Adrenal gland (tissue), 19 donors: Measurements from ENCODE around the gene CDK16. TPM values are rescaled to one million over a fixed set of nuclear protein-coding genes. Genes with fewer than 3 reads are reported as not detected.

Source experiments
- DNase-seq, 7 donors: peaks; one replicate each; pipeline ENCODE4 v3.0.0-alpha.2; 2019 to 2020
- H3K27ac ChIP-seq, 5 donors: fragments of 200-600 bp; sonication (generic) in 4 of 5; 1 replicate in 3 of 5; 2 replicates in 2 of 5; pipeline versions ENCODE4 v1.5.1 to v1.8.0; 2016 to 2020; ENCODE audit warnings: mild to moderate bottlenecking in 1 of 5
- H3K27me3 ChIP-seq: fragments of 200-600 bp; 2 replicates; pipeline ENCODE4 v1.8.0; 2021
- H3K36me3 ChIP-seq, 2 donors: fragments of 200-600 bp; replicated peaks in 1 of 2; 1 replicate in 1 of 2; 2 replicates in 1 of 2; pipeline versions ENCODE4 v1.5.1 to v1.8.0; 2018 to 2022
- H3K4me1 ChIP-seq, 2 donors: fragments of 200-600 bp; replicated peaks in 1 of 2; 1 replicate in 1 of 2; 2 replicates in 1 of 2; pipeline versions ENCODE4 v1.5.1 to v1.8.0; 2018 to 2021
- H3K4me3 ChIP-seq, 4 donors: fragments of 200-600 bp; sonication (generic) in 3 of 4; one replicate each; pipeline ENCODE4 v1.5.1; 2016 to 2018
- H3K9me3 ChIP-seq, 3 donors: fragments of 200-600 bp; sonication (generic) in 1 of 3; replicated peaks in 1 of 3; 1 replicate in 2 of 3; 2 replicates in 1 of 3; pipeline versions ENCODE4 v1.5.1 to v1.8.0; 2016 to 2021
- POLR2A ChIP-seq, 2 donors: fragments of 450-650 bp; IDR thresholded peaks; one replicate each; pipeline ENCODE4 v1.6.1; 2017; ENCODE audit warnings: antibody characterized with exemption in 2 of 2, mild to moderate bottlenecking in 2 of 2, moderate library complexity in 1 of 2
- WGBS, 4 donors: extraction: QIAGEN DNeasy Blood & Tissue Kit in 2 of 4; methylation state at CpG; one replicate each; pipeline versions ENCODE4 v1.1.5 to v1.1.7; 2013 to 2017; 5-methylcytosine and 5-hydroxymethylcytosine counted together
- intact Hi-C, 2 donors: fragments of 100-400 bp; cut with DNase I; formaldehyde crosslinking; loops; one replicate each; pipeline versions ENCODE4 v1.14.1 to v1.15.0; 2022 to 2023
- long read RNA-seq, 10 donors: library from polyadenylated mRNA in 3 of 10; unstranded in 2 of 10; stranded (forward) in 1 of 10; transcript quantifications; one replicate each; pipeline ENCODE4 v2.0.0 and lab custom pipeline, GENCODE V29; 2021 to 2026
- polyA plus RNA-seq, 3 donors: library from polyadenylated mRNA; stranded (reverse); fragments of 200-250 nt in 2 of 3; fragments of 350-450 nt in 1 of 3; fragmentation: Illumina TruSeq in 1 of 3; extraction: RNeasy Lipid Tissue Mini Kit (QIAGEN cat#74804) in 1 of 3; gene quantifications; one replicate each; pipeline ENCODE4 v1.2.3, GENCODE V29; 2013 to 2014
- total RNA-seq, 9 donors: library from RNA; depleted of rRNA in 4 of 9; stranded (reverse); fragments of >200 nt in 4 of 9; fragments of 120-200 nt in 1 of 9; fragmentation: NEBNext Ultra II Directional in 1 of 9; extraction: Animal tissue kit (Norgen Biotek cat#: 25700) in 1 of 9; gene quantifications; one replicate each; pipeline versions ENCODE4 v1.1.0 to v1.2.4, GENCODE V29; 2013 to 2023
- TF ChIP-seq, protein P1 (sequence below), 6 experiments: fragments of 450-650 bp in 4 of 6; fragments of 200-600 bp in 2 of 6; sonication (generic) in 1 of 6; IDR thresholded peaks; 1 replicate in 5 of 6; 2 replicates in 1 of 6; pipeline versions ENCODE4 v1.5.1 to v1.8.0; 2016 to 2021; ENCODE audit warnings: antibody characterized with exemption in 6 of 6, mild to moderate bottlenecking in 2 of 6, moderate library complexity in 1 of 6
- donor health status: healthy with polysubstance abuse.
- donor health status: Bipolar disorder and iron deficiency.
- donor health status: DM: yes; HTN: yes; CAD: no.
- donor health status: DM: no; HTN: no; CAD: no.
- donor health status: DM: no; HTN: no; CAD: no.
- donor health status: DM: yes; HTN: yes; CAD: no.

Gene CDK16
- total RNA-seq (100 to 1,000 TPM in 8 of 9 donors, 10 to 100 TPM in 1; 50.5 to 187 (median 112) TPM), polyA plus RNA-seq (100 to 1,000 TPM in 2 of 3 donors, 10 to 100 TPM in 1; 74.7 to 137 (median 123) TPM)
- long read RNA-seq, donor 1, transcript CDK16-202 (16 exons, 3,144 nt) = major isoform, 7 of 20 reads
- long read RNA-seq, donor 1, partial matches to known transcripts = 13 of 20 reads
- long read RNA-seq, donor 1, other reads (novel, unspliced or antisense) = 0 of 20 reads
- long read RNA-seq, donor 2, transcript CDK16-202 (16 exons, 3,144 nt) = major isoform, 6 of 8 reads
- long read RNA-seq, donor 2, partial matches to known transcripts = 0 of 8 reads
- long read RNA-seq, donor 2, other reads (novel, unspliced or antisense) = 0 of 8 reads
- long read RNA-seq, donor 3, transcript CDK16-202 (16 exons, 3,144 nt) = major isoform, 9 of 9 reads
- long read RNA-seq, donor 3, partial matches to known transcripts = 0 of 9 reads
- long read RNA-seq, donor 3, other reads (novel, unspliced or antisense) = 0 of 9 reads
- long read RNA-seq, donor 4, transcript CDK16-202 (16 exons, 3,144 nt) = major isoform, 18 of 29 reads
- long read RNA-seq, donor 4, partial matches to known transcripts = 4 of 29 reads
- long read RNA-seq, donor 4, other reads (novel, unspliced or antisense) = 5 of 29 reads
- long read RNA-seq, donor 5, transcript CDK16-202 (16 exons, 3,144 nt) = major isoform, 108 of 175 reads
- long read RNA-seq, donor 5, transcript CDK16-204 (16 exons, 3,158 nt) = minor isoform, 13 of 175 reads
- long read RNA-seq, donor 5, partial matches to known transcripts = 15 of 175 reads
- long read RNA-seq, donor 5, other reads (novel, unspliced or antisense) = 38 of 175 reads
- long read RNA-seq, donor 6, transcript CDK16-202 (16 exons, 3,144 nt) = major isoform, 9 of 15 reads
- long read RNA-seq, donor 6, partial matches to known transcripts = 3 of 15 reads
- long read RNA-seq, donor 6, other reads (novel, unspliced or antisense) = 3 of 15 reads
- long read RNA-seq, donor 7, partial matches to known transcripts = 0 of 5 reads
- long read RNA-seq, donor 7, other reads (novel, unspliced or antisense) = 0 of 5 reads
- long read RNA-seq, donor 8, transcript CDK16-202 (16 exons, 3,144 nt) = major isoform, 17 of 24 reads
- long read RNA-seq, donor 8, partial matches to known transcripts = 6 of 24 reads
- long read RNA-seq, donor 8, other reads (novel, unspliced or antisense) = 0 of 24 reads
- long read RNA-seq, donor 9, transcript CDK16-202 (16 exons, 3,144 nt) = major isoform, 6 of 13 reads
- long read RNA-seq, donor 9, partial matches to known transcripts = 5 of 13 reads
- long read RNA-seq, donor 9, other reads (novel, unspliced or antisense) = 0 of 13 reads
- long read RNA-seq, donor 10, partial matches to known transcripts = 12 of 14 reads
- long read RNA-seq, donor 10, other reads (novel, unspliced or antisense) = 0 of 14 reads

GRCh38 chrX:47218280-47218919 lies at the start of gene CDK16:
CDK16 (plus strand) TSS chrX:47218681; CDS start chrX:47223558, 4,877 bp downstream.
- Histone ChIP-seq H3K4me1 (peaks cover 9 to 25% of the 10 kb centered on the region in 2 donors), H3K9me3 (no peaks in the 10 kb centered on the region), H3K27ac (peak within 1 kb of the TSS; percentile 79 to 98 (median 93)), H3K27me3 (no peaks in the 10 kb centered on the region), H3K36me3 (peaks cover 0 to 31% of the 10 kb centered on the region in 2 donors), H3K4me3 (peak within 1 kb of the TSS; percentile 25 to 93 (median 50))
- peak; percentile 70 to 82 for TF ChIP-seq POLR2A (IDR thresholded peaks at IDR 0.05)
- TF ChIP-seq, protein P1, sequence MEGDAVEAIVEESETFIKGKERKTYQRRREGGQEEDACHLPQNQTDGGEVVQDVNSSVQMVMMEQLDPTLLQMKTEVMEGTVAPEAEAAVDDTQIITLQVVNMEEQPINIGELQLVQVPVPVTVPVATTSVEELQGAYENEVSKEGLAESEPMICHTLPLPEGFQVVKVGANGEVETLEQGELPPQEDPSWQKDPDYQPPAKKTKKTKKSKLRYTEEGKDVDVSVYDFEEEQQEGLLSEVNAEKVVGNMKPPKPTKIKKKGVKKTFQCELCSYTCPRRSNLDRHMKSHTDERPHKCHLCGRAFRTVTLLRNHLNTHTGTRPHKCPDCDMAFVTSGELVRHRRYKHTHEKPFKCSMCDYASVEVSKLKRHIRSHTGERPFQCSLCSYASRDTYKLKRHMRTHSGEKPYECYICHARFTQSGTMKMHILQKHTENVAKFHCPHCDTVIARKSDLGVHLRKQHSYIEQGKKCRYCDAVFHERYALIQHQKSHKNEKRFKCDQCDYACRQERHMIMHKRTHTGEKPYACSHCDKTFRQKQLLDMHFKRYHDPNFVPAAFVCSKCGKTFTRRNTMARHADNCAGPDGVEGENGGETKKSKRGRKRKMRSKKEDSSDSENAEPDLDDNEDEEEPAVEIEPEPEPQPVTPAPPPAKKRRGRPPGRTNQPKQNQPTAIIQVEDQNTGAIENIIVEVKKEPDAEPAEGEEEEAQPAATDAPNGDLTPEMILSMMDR (IDR thresholded peaks at IDR 0.05) = no peak
- WGBS, 4 donors = 0 to 2% (median 0%) methylated on average over 3 to 61 of the region's 61 CpGs
- intact Hi-C loops = no loop called here
- peak; percentile 76 to 89 (median 84) for DNase-seq

DNA sequence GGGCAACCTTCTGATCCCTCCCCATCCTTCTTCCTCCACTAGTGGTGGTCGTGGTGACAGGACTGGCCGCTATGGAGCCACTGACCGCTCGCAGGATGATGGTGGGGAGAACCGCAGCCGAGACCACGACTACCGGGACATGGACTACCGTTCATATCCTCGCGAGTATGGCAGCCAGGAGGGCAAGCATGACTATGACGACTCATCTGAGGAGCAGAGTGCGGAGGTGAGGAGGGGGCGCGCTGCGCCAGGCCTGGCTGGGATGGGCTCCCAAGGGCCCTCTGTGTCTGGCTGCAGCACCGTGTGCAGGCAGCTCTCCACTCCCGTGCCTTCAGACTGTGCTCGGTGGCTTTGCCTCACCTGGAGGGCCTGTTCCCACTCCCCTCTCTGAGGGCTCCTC lies 49.2 kb upstream of the CDK16 start:
- no peaks in the 10 kb centered on the region for H3K4me1 ChIP-seq
- intact Hi-C loops = no loop called here
- peak in 2 of 7 donors; percentile 11 to 34 for DNase-seq
- TF ChIP-seq POLR2A (IDR thresholded peaks at IDR 0.05) = no peak
- TF ChIP-seq, protein P1 (IDR thresholded peaks at IDR 0.05) = no peak
- H3K27me3 ChIP-seq = peaks cover 6% of the 10 kb centered on the region
- 90 to 95% (median 92%) methylated on average over 13 to 19 of the region's 19 CpGs for WGBS, 4 donors
- H3K4me3 ChIP-seq = no peak overlapping the region
- H3K27ac ChIP-seq = no peak overlapping the region
- H3K36me3 ChIP-seq = peaks cover 0 to 17% of the 10 kb centered on the region in 2 donors
- H3K9me3 ChIP-seq = peaks cover 0 to 5% (median 0%) of the 10 kb centered on the region in 3 donors

DNA sequence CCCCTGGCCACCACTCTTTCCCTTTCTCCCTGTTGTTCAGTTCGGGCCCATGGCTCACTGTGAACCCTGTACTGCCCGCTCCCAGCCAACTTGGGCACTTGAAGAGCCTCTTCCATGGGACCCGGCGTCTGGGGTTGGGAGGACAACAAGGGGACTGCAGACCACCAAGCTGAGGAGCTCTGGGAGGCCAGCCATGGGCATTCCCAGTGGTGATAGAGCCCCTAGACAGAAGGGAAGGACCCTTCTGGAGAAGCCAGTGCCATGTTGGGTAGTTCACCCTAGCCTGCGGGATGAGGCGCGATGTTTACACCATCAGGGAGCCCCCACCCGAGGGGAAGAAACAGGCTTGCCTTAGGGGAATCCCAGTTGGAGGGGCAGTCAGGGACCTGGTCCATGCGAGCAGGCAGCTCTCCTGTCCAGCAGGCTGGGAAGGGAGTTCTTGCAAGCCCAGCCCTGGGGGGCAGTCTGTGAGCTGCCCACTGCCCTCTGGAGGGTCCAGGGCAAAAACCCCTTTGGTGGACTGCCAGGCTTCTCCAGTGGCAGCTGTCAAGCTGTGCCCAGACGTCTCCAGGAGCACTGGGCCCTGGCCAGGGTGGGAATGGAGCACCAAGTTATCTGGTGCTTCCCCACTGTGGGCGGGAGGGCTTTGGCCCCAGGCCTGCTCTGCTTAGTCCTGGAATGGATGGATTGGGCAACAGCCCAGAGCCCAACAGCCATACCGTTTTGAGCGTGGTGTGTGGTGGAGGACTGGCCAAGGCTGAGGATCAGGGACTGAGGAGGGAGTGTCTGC lies 48.6 kb upstream of the CDK16 start:
- Histone ChIP-seq H3K4me1 (no peaks in the 10 kb centered on the region), H3K9me3 (peaks cover 0 to under 1% (median 0%) of the 10 kb centered on the region in 3 donors), H3K27ac (no peak overlapping the region), H3K36me3 (peaks cover 0 to 20% of the 10 kb centered on the region in 2 donors), H3K27me3 (peaks cover 6% of the 10 kb centered on the region), H3K4me3 (no peak overlapping the region)
- TF ChIP-seq, protein P1 (IDR thresholded peaks at IDR 0.05) = no peak
- no peak for TF ChIP-seq POLR2A (IDR thresholded peaks at IDR 0.05)
- intact Hi-C loops = no loop called here
- whole genome bisulfite sequencing, 4 donors = 67 to 73% (median 70%) methylated on average over 1 to 13 of the region's 13 CpGs
- DNase-seq = peak; percentile 17 to 75 (median 63)
